Spinal cord (tissue), 10 donors: ENCODE measurements around the gene DPYSL5. TPM values are rescaled to one million over a fixed set of nuclear protein-coding genes. Genes with fewer than 3 reads are reported as not detected.

Experiments used
- DNase-seq, 6 donors: peaks; one replicate each; pipeline versions ENCODE4 v3.0.0 to v3.0.0-alpha.2; 2013 to 2015; ENCODE audit warnings: low spot score in 6 of 6, low read depth in 4 of 6
- H3K27ac ChIP-seq: one replicate; pipeline ENCODE4 v1.5.1; 2013; ENCODE audit warnings: low read depth, low read length, control low read depth
- H3K27me3 ChIP-seq: one replicate; pipeline ENCODE4 v1.6.1; 2013; ENCODE audit warnings: low read length; ENCODE audit not compliant: control insufficient read depth, insufficient read depth
- H3K36me3 ChIP-seq: one replicate; pipeline ENCODE4 v1.6.1; 2013; ENCODE audit warnings: low read length; ENCODE audit not compliant: control insufficient read depth, insufficient read depth
- H3K4me1 ChIP-seq: one replicate; pipeline ENCODE4 v1.6.1; 2013; ENCODE audit warnings: low read length; ENCODE audit not compliant: control insufficient read depth, insufficient read depth
- H3K4me3 ChIP-seq: one replicate; pipeline ENCODE4 v1.5.1; 2013; ENCODE audit warnings: low read depth, low read length, control low read depth
- H3K9me3 ChIP-seq: one replicate; pipeline ENCODE4 v1.6.1; 2013; ENCODE audit warnings: low read length; ENCODE audit not compliant: control insufficient read depth, insufficient read depth
- WGBS: methylation state at CpG from one replicate; pipeline ENCODE4 v1.1.5; 2013; ENCODE audit warnings: missing lambda C conversion rate; ENCODE audit not compliant: insufficient coverage; 5-methylcytosine and 5-hydroxymethylcytosine counted together
- polyA plus RNA-seq, 2 donors: library from polyadenylated mRNA; unstranded; fragments of 120-200 nt; gene quantifications; one replicate each; pipeline ENCODE4 v1.2.1, GENCODE V29; 2013; ENCODE audit not compliant: insufficient read length in 2 of 2
- total RNA-seq, 2 donors: library from RNA; depleted of rRNA in 1 of 2; stranded (reverse); fragments of 120-200 nt in 1 of 2; fragments of >200 nt in 1 of 2; gene quantifications; one replicate each; pipeline versions ENCODE4 v1.2.3 to v1.2.4, GENCODE V29; 2013 to 2014
- donor health status: healthy.

The DPYSL5 gene
- total and polyA plus RNA-seq, 4 donors, result 30.6 to 226 (median 141) TPM

DNA sequence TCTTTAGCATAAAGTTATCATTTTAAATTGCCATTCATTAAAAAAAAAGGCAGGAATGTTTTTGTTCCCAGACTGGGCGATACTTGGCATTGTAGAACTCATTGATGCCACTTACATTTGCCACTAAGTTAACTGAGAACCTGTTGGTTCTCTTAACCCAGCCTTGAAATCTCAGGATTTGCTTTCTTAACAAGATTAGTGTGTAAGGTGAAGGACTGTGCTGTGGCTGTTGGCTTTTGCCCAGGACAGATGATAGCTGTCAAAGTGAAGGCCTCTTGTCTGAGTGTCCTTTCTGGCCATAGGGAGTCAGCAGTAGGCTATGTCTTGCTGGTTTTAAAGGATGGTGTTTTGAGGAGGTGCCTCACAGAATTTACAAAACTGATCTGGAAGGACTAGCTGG, 2.6 kb downstream of the DPYSL5 start:
- H3K27ac ChIP-seq, result no peak overlapping the region
- WGBS, result no CpG with 5 or more reads among the region's 1 CpG
- H3K9me3 ChIP-seq, result no peaks in the 10 kb centered on the region
- peaks cover 39% of the 10 kb centered on the region for H3K4me1 ChIP-seq
- peaks cover 38% of the 10 kb centered on the region for H3K27me3 ChIP-seq
- H3K36me3 ChIP-seq, result no peaks in the 10 kb centered on the region
- H3K4me3 ChIP-seq, result peak overlapping the region; percentile 44
- peak in 2 of 6 donors; percentile 20 to 56 for DNase-seq

DNA sequence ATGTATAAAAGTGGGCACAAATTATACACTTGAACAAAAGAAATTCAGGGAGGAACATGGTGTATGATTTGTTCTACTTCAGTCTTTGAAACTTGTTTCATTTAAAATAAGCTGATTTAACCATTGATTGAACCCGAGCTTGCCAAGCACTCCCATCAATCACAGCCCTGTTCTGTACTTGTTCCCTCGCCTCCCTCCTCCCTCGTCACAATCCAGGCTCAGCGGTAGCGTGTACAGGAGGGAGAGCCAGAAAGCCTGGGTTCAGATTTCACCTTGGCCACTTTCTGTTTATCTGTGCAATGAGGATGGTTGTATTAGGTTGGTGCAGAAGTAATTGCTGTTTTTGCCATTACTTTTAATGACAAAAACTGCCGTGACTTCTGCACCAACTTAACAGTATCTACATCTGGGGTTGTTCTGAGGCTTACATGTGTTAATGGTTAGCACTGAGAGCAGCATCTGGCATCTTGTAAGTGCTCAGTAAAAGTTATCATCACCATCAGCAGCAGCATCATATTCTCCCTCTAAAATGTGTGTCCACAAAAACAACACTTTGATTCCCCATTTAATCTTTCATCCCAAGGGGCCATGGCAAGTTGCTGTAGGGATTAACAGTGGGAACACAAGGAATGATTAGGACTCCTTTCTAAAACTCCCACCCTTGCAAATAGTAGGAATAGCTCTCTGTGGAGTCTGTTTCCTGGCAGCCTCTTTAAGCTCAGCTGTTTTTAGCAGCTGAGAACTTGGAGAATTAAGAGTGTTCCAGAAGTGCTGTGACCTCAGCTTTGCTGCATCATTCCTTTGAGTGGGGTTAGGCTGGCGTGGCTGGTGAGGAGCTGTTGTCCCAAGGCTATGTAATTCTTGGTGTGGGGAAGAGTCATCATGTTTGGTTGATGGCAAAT, 4.7 kb downstream of the DPYSL5 start:
- H3K27me3 ChIP-seq, result peaks cover 23% of the 10 kb centered on the region
- peaks cover 25% of the 10 kb centered on the region for H3K4me1 ChIP-seq
- no peaks in the 10 kb centered on the region for H3K9me3 ChIP-seq
- WGBS, result 63% methylated on average over 1 of the region's 7 CpGs
- no peak overlapping the region for H3K27ac ChIP-seq
- no peaks in the 10 kb centered on the region for H3K36me3 ChIP-seq
- no peak overlapping the region for H3K4me3 ChIP-seq
- DNase-seq, result peak in 2 of 6 donors; percentile 36 to 45

GRCh38 chr2:26853751-26854150, 5.8 kb downstream of the DPYSL5 start:
- no peaks in the 10 kb centered on the region for H3K36me3 ChIP-seq
- peaks cover 18% of the 10 kb centered on the region for H3K4me1 ChIP-seq
- DNase-seq, result no peak
- peaks cover 17% of the 10 kb centered on the region for H3K27me3 ChIP-seq
- H3K4me3 ChIP-seq, result no peak overlapping the region
- no peaks in the 10 kb centered on the region for H3K9me3 ChIP-seq
- no peak overlapping the region for H3K27ac ChIP-seq

GRCh38 chr2:26854283-26854827, 6.4 kb downstream of the DPYSL5 start:
- Histone ChIP-seq H3K9me3 (no peaks in the 10 kb centered on the region), H3K36me3 (no peaks in the 10 kb centered on the region), H3K4me3 (no peak overlapping the region), H3K27ac (no peak overlapping the region), H3K4me1 (peaks cover 12% of the 10 kb centered on the region), H3K27me3 (peaks cover 11% of the 10 kb centered on the region)
- WGBS, result no CpG with 5 or more reads among the region's 1 CpG
- DNase-seq, result no peak

DNA sequence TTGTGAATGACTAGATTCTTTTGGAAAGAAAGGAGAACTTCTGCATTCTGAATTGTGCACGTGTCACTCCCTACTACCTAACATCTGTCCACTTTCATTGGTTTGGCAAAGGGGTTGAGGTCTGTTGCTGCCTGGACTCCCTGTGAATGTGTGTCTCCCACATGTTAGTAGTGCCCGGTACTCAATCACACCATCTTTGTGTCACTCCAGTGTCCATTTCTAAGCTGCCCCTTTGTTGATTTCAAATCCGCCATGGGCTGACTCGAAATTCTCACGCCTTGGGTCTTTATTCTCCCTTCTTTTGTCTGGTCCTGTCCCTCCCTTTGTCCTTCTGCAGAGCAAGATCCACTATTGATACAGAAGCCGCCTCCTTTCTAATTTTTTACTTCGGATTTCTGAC, 7.5 kb downstream of the DPYSL5 start:
- Histone ChIP-seq H3K4me3 (no peak overlapping the region), H3K4me1 (peaks cover 3% of the 10 kb centered on the region), H3K9me3 (no peaks in the 10 kb centered on the region), H3K36me3 (no peaks in the 10 kb centered on the region), H3K27ac (no peak overlapping the region), H3K27me3 (no peaks in the 10 kb centered on the region)
- DNase-seq, result no peak
- WGBS, result 53% methylated on average over 4 of the region's 7 CpGs

DNA sequence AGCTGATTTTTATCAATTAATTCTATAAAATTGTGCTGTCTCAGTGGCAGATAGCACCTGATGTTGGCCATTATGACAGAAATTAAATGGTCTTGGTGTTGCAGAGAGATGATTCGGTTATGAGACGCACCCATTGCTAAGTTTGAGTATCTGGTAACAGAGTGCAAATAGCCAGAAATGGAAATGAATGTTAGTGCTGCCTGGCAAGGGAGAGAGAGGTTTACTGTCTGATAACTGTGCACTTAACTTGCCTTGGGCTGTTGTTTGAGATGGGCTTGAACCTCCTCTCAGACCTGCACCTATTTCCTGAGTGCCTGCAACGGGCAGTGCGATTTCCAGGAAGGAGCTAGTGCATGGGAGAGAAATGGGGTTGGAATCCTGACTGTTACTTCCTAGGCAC, 11.7 kb downstream of the DPYSL5 start:
- no peak overlapping the region for H3K4me3 ChIP-seq
- H3K4me1 ChIP-seq, result peaks cover 14% of the 10 kb centered on the region
- no peaks in the 10 kb centered on the region for H3K27me3 ChIP-seq
- no peaks in the 10 kb centered on the region for H3K36me3 ChIP-seq
- no peaks in the 10 kb centered on the region for H3K9me3 ChIP-seq
- DNase-seq, result no peak
- no peak overlapping the region for H3K27ac ChIP-seq
- WGBS, result 98% methylated on average over 4 of the region's 4 CpGs

- peaks cover 16% of the 10 kb centered on the region for H3K4me1 ChIP-seq
- H3K36me3 ChIP-seq, result no peaks in the 10 kb centered on the region
- no peaks in the 10 kb centered on the region for H3K27me3 ChIP-seq
- no peak overlapping the region for H3K4me3 ChIP-seq
- no peak overlapping the region for H3K27ac ChIP-seq
- no peak for DNase-seq
- 100% methylated on average over 1 of the region's 3 CpGs for WGBS
- H3K9me3 ChIP-seq, result no peaks in the 10 kb centered on the region
Observed at GRCh38 chr2:26860211-26860850, 12.4 kb downstream of the DPYSL5 start.

DNA sequence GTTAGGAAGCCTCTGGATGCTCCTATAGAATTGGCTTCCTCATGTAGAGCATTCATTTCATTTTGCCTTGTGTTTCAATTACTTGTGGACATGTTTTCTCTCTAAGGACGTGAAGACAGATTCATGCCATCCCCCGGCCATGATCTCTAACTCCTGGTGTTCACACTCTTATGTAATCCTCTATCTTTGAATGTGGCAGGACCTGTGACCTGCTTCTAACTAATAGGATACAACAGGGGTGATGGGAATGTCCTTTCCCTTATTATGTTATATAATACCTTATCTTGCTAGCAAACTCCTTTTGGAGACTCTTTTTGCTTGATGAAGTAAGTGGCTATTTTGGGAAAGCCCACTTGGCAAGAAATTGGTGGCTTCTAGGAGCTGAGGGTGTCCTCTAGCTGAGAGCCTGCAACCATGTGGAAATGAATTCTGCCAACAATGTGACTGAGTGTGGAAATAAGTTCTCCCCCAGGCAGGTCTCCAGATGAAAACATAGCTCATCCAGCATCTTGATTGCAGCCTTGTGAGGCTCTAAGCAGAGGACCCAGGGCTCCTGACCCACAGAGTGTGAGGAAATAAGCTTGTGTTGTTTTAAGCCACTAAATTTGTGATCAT, 13.8 kb downstream of the DPYSL5 start:
- no peak overlapping the region for H3K27ac ChIP-seq
- H3K4me1 ChIP-seq, result peaks cover 16% of the 10 kb centered on the region
- H3K36me3 ChIP-seq, result no peaks in the 10 kb centered on the region
- no peaks in the 10 kb centered on the region for H3K9me3 ChIP-seq
- no peak overlapping the region for H3K4me3 ChIP-seq
- no peaks in the 10 kb centered on the region for H3K27me3 ChIP-seq
- peak in 1 of 6 donors; percentile 33 for DNase-seq
- WGBS, result no CpG with 5 or more reads among the region's 2 CpGs

DNA sequence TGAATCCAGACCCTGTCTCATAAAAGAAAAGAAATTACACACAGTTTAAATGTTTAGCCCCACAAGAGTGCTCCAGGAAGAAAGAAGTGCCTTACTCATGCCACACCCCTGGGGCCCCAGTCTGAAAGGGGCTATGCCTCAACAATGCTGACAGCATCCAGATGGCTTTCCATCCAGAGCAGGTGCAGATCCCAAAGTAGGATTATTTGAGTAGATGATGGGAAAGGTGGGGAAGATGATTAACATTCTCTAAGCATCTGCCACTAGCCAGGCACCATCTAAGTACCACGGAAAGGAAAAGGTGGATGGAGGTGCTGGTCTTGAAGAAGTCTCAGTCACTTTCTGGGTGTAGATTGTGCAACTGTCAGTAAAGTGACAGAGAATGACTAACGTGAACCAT, 16.3 kb downstream of the DPYSL5 start:
- no peaks in the 10 kb centered on the region for H3K36me3 ChIP-seq
- H3K4me3 ChIP-seq, result no peak overlapping the region
- peaks cover 16% of the 10 kb centered on the region for H3K4me1 ChIP-seq
- H3K9me3 ChIP-seq, result no peaks in the 10 kb centered on the region
- no peaks in the 10 kb centered on the region for H3K27me3 ChIP-seq
- no peak overlapping the region for H3K27ac ChIP-seq
- no peak for DNase-seq
- WGBS, result 90% methylated on average over 2 of the region's 2 CpGs
